ENCODE measurements around the gene IDI2. TPM values are rescaled to one million over a fixed set of nuclear protein-coding genes. Genes with fewer than 3 reads are reported as not detected.

The IDI2 gene
- total and polyA plus RNA-seq, 2 of the 13 experiments (the other 11 are each of a cell fraction or from before 2014, with no cell fraction given) = not detected

GRCh38 chr10:1057106-1057657 lies 31.5 kb upstream of the IDI2 start (continued):
- no peak for TF ChIP-seq ARID3A (IDR thresholded peaks at IDR 0.05; ENCODE audit: low read depth, low read length)

GRCh38 chr10:1056326-1057105 lies 30.9 kb upstream of the IDI2 start, which contains the start of gene WDR37:
Gene WDR37, plus strand, starts transcription at chr10:1056385. Its CDS starts 15,771 bp downstream, at chr10:1072156.
- peak within 1 kb of the TSS; percentile 87 for H3K9ac ChIP-seq (ENCODE audit: insufficient read depth, low read depth, low read length)
- peak; percentile 96 for ATAC-seq
- WGBS (ENCODE audit: low lambda C conversion rate) = 0% methylated on average over 9 of the region's 87 CpGs
- no peaks in the 10 kb centered on the region for H3K9me3 ChIP-seq (ENCODE audit: low read length)
- peaks cover 9% of the 10 kb centered on the region for H4K20me1 ChIP-seq (ENCODE audit: insufficient read depth, low read length)
- H3K4me1 ChIP-seq (ENCODE audit: insufficient read depth, low read length) = peaks cover 54% of the 10 kb centered on the region
- H2AFZ ChIP-seq (ENCODE audit: low read length) = no peak within 1 kb of the TSS
- intact Hi-C loops (cut with micrococcal nuclease; ENCODE audit: unreplicated experiment) = no loop called here
- H3K36me3 ChIP-seq (replicated peaks in 1 of 2; ENCODE audit: control insufficient read depth in 1 of 2, insufficient read depth in 2 of 2, low read length in 2 of 2) = peaks cover 3 to 25% of the 10 kb centered on the region in 2 experiments; a peak in 3 of 5 replicates
- peak; percentile 72 for DNase-seq (ENCODE audit: low spot score)
- peak within 1 kb of the TSS; percentile 81 for H3K4me2 ChIP-seq (ENCODE audit: low read depth, low read length)
- POLR2A ChIA-PET = interaction anchor here (0.9 kb wide), 1 partner anchor 70 kb away, joined by 3 read pairs; no protein-coding TSS in a partner anchor
- peak within 1 kb of the TSS; percentile 80 for H3K27ac ChIP-seq (ENCODE audit: extremely low read length, insufficient read depth, low read length)
- no peaks in the 10 kb centered on the region for H3K27me3 ChIP-seq (ENCODE audit: control insufficient read depth in 1 of 2, insufficient read depth in 2 of 2, low read length in 2 of 2)
- in situ Hi-C loops (cut with HindIII; ENCODE audit: extremely low pct_ligation_motif_present, low pct_unique_long_range_greater_than_20kb) = no loop called here
- FAIRE-seq = no peak
- peak within 1 kb of the TSS; percentile 80 to 100 (median 99) for H3K4me3 ChIP-seq (replicated peaks in 1 of 3; ENCODE audit: insufficient read depth in 1 of 3, low read depth in 2 of 3, low read length in 3 of 3)
- BruUV-seq (replicated peaks) = no TSS peak
- H3K79me2 ChIP-seq (ENCODE audit: insufficient read depth, low read length) = peaks cover 92% of the 10 kb centered on the region
- CTCF ChIA-PET (ENCODE audit: low intra/inter-chr PET ratio, low total read pairs) = no interaction called here
- TF ChIP-seq SCMH1 (CRISPR knock-in tag; IDR thresholded peaks at IDR 0.05; ENCODE audit: borderline replicate concordance) (no peak), JUN (CRISPR knock-in tag; IDR thresholded peaks at IDR 0.05) (peak; percentile 22; the same call in 1 of the 2 replicates), SRSF4 (IDR thresholded peaks at IDR 0.05; ENCODE audit: low read depth, low read length, poor library complexity, severe bottlenecking) (no peak), U2AF2 (IDR thresholded peaks at IDR 0.05; ENCODE audit: low read depth, low read length) (no peak), ZSCAN30 (CRISPR knock-in tag; IDR thresholded peaks at IDR 0.05) (no peak), ZNF639 (CRISPR knock-in tag; conservative IDR thresholded peaks at IDR 0.05) (no peak; the same call in 1 of the 2 replicates), ZNF790 (CRISPR knock-in tag; IDR thresholded peaks at IDR 0.05; ENCODE audit: borderline replicate concordance) (0 out of 2 replicates have a peak, but pooled peaks have one; percentile 61), ZNF260 (CRISPR knock-in tag; IDR thresholded peaks at IDR 0.05; ENCODE audit: borderline replicate concordance, low read depth) (0 out of 2 replicates have a peak, but pooled peaks have one; percentile 53), DMTF1 (CRISPR knock-in tag; IDR thresholded peaks at IDR 0.05) (no peak), ZNF841 (CRISPR knock-in tag; IDR thresholded peaks at IDR 0.05; ENCODE audit: borderline replicate concordance) (no peak), ISL2 (CRISPR knock-in tag; IDR thresholded peaks at IDR 0.05) (no peak), KMT2A (CRISPR knock-in tag; IDR thresholded peaks at IDR 0.05) (peak; percentile 91)
